ENCODE measurements around the gene GRIK4.

DNA sequence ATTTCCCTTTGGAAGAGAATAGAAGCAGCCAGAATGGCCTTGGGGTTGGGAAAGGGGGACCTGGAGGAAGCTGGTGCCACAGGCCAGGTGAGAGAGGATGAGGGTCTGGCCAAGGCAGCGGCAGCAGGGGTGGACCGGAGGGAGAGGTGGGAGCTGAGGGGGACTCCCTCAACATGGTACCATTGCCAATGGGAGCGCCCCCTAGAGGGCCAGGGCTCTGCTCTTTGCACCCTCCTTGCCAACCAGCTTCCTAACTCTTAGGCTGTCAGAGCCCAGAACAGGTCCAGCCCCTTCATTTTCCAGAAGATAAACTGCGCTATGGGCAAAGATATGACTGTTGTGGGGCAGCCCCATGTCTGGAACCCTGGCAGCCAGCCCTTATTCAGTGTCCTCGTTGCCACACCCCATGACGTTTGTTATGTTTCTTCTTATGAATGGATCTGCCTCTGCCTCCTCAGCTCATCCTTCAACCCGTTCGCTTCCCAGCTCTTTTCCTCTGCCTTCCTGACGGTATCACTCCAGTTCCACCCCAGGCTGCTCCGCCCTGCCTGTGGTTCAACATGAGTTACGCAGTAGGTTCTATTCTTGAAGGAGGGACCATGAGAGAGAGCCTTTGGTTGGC lies 185.2 kb downstream of the GRIK4 start:
- TF ChIP-seq CTCF (IDR thresholded peaks at IDR 0.05) (no peak), POLR2AphosphoS5 (IDR thresholded peaks at IDR 0.05) (no peak), POLR2A (IDR thresholded peaks at IDR 0.05) (no peak)
